ENCODE measurements around the gene POLR1A.

Gene POLR1A

GRCh38 chr2:86029873-86030272 lies 75.8 kb downstream of the POLR1A start:
- no peak for TF ChIP-seq CTCF (IDR thresholded peaks at IDR 0.05; ENCODE audit: control insufficient read depth, extremely low read depth, insufficient read depth)
- no peak for DNase-seq (ENCODE audit: low read depth)
- H3K4me3 ChIP-seq (ENCODE audit: low read depth, low read length) = no peak overlapping the region

- no peak for TF ChIP-seq CTCF (IDR thresholded peaks at IDR 0.05; ENCODE audit: control insufficient read depth, extremely low read depth, insufficient read depth)
- DNase-seq (ENCODE audit: low read depth) = no peak
- H3K4me3 ChIP-seq (ENCODE audit: low read depth, low read length) = no peak overlapping the region
Observed at GRCh38 chr2:86028766-86029381, 76.8 kb downstream of the POLR1A start.

GRCh38 chr2:86027922-86028765 lies 77.5 kb downstream of the POLR1A start:
- H3K4me3 ChIP-seq (ENCODE audit: low read depth, low read length) = no peak overlapping the region
- DNase-seq (ENCODE audit: low read depth) = no peak
- no peak for TF ChIP-seq CTCF (IDR thresholded peaks at IDR 0.05; ENCODE audit: control insufficient read depth, extremely low read depth, insufficient read depth)

- DNase-seq (ENCODE audit: low read depth) = no peak
- no peak overlapping the region for H3K4me3 ChIP-seq (ENCODE audit: low read depth, low read length)
- no peak for TF ChIP-seq CTCF (IDR thresholded peaks at IDR 0.05; ENCODE audit: control insufficient read depth, extremely low read depth, insufficient read depth)
Observed at GRCh38 chr2:86027196-86027921, 78.3 kb downstream of the POLR1A start.

GRCh38 chr2:86026744-86027065 lies 79.0 kb downstream of the POLR1A start:
- no peak overlapping the region for H3K4me3 ChIP-seq (ENCODE audit: low read depth, low read length)
- TF ChIP-seq CTCF (IDR thresholded peaks at IDR 0.05; ENCODE audit: control insufficient read depth, extremely low read depth, insufficient read depth) = no peak
- DNase-seq (ENCODE audit: low read depth) = no peak

GRCh38 chr2:86025976-86026743 lies 79.5 kb downstream of the POLR1A start:
- TF ChIP-seq CTCF (IDR thresholded peaks at IDR 0.05; ENCODE audit: control insufficient read depth, extremely low read depth, insufficient read depth) = no peak

More at GRCh38 chr2:86025976-86026743, 79.5 kb downstream of the POLR1A start:
- no peak for DNase-seq (ENCODE audit: low read depth)
- no peak overlapping the region for H3K4me3 ChIP-seq (ENCODE audit: low read depth, low read length)
